Hematopoietic multipotent progenitor cell treated with erythropoietin and hydrocortisone succinate and interleukin-3 and kit ligand, for 4 days (in vitro differentiated cells): Measurements from ENCODE around the gene PIK3CA.
"Not testable (repeated sequence)": the region's sequence is repeated elsewhere in the genome, so short reads cannot be mapped to it uniquely, and the experiment has no call there.

Experiments
- DNase-seq: peaks from one replicate; pipeline ENCODE4 v3.0.0-alpha.2; 2015

Gene PIK3CA

DNA sequence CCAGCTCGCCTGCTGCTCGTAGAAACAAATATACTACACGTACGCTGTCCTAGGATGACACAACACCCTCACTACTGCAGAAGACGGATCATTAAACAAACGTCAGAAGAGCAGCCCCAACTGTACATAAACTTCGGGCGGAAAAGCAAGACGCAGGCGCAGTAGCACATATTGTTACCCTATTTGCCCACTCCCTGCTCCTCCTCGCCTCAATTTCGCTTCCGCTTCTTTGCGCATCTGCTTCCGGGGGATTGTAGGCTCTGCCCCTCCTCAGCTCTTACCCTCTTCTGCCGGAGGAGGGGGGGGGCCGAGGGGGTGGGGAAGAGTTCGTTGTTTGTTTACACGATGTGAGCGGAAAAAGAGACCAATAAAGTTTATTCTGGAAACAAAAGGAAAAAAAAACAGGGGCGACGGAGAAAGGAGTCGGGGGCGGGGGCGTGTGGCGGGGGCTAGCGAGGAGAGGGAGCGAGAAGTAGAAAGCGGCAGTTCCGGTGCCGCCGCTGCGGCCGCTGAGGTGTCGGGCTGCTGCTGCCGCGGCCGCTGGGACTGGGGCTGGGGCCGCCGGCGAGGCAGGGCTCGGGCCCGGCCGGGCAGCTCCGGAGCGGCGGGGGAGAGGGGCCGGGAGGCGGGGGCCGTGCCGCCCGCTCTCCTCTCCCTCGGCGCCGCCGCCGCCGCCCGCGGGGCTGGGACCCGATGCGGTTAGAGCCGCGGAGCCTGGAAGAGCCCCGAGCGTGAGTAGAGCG lies at the start of gene PIK3CA:
PIK3CA (plus strand) TSS at position 485 of the 743 bp plus-strand sequence. CDS start 50,469 bp downstream, outside the sequence.
- DNase-seq: peak; percentile 99

DNA sequence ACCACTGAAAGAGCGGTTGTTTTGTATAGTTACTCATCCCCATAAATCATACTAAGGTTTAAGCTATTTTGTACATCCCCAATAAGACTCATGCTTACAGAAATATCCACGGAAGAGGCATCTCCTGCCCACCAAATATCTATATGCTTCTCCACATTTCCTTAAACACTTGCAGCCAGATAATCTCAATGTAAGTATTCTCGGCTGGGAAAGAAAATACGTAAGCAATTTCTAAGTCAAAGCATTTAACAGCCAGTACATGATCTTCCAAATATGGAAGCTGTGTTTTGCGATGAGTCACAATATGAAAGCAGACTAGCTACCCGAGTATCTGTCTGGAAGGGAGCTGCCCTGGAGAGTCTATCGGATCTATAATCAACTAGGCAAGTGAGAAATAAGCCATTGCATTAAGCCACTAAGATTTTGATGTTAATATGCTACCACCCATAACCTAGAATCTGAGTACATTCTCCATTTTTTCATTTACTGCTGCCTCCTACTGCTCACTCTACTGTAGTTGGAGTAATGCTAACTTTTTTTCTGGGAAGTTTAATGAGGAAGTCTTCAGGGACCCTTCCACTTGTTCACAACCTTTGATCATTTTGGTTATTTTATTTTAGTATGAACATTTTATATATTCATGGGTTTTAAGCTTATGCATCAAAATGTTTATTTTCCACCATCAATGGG lies 49.6 kb upstream of the PIK3CA start:
- no peak for DNase-seq

DNA sequence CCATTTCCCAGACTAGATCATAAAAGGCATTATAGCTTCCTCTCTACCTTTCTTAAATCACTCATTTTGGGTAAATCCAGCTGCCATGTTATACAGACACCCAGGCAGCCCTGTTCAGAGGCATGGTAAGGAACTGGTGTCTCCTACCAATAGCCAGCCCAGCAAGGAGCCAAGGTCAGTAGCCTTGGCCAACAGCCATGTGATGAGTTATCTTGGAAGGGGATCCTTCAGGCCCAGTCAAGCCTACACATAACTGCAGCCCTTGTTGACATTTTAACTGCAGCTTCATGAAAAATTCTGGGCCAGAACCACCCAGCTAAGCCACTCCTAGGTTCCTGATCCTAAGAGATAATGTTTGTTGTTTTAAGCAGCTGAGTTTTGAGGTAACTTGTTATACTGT lies 47.5 kb upstream of the PIK3CA start:
- DNase-seq: peak; percentile 12

DNA sequence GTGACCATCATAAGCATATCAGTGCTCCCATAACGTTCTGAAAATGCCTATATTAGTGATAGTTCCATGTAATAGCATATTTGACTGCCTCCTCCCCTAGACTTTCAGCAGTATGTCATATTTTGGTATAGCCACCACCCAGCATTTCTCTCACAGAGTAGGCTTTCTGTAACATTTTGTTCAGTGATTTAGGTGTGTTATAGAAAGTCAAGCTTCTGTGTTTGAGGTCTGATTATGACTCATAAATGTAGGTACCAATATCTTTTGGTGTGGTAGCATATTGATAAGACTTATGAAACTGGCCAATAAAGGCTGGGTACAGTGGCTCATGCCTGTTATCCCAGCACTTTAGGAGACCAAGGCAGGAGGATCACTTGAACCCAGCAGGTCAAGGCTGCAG lies 42.3 kb upstream of the PIK3CA start:
- no peak for DNase-seq

DNA sequence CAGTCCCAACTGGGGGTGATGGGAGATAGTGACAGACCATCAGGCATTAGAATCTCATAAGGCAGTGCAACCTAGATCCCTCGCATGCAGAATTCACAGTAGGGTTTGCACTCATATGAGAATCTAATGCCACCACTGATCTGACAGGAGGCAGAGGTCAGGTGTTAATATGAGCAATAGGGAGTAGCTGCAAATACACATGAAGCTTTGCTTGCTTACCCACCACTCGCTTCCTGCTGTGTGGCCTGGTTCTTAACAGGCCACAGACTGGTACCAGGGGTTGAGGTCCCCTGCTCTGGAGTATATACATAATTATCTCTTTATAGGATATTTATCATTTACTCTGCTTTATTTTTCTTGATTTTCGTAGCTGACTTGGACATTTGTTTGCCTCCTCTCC lies 40.5 kb upstream of the PIK3CA start:
- DNase-seq: no peak

DNA sequence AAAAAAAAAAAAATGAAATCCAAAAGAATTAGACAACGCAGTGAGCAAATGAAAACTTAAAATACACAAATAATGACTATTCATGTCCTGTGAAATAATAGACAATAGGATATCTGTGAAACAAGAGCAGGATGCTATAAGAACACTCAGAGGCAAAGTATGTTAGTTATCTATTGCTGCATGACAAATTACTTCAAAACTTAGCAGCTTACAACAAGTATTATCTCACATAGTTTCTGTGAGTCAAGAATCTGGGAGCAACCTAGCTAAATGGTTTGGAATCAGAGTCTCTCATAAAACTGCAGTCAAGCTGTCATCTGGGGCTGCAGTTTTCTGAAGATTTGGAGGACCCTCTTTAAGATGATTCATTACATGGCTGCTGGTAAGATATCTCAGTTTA lies 40.1 kb upstream of the PIK3CA start:
- DNase-seq: no peak

DNA sequence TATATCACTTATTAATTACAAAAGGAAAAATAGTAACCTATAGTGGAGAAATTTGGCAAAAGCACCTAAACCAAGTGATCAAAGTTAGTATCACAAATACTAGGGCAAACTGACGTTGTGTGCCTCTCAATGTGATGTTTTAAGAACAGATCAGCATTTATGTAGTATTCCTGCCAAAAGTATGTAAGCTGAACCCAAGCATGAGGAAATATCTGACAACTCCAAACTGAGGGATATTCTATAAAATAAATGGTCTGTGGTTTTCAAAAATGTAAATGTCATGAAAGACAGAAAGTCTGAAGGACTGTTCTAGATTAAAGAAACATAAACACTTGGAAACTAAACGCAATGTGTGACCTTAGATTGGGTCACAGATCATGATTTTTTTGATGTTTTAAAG lies 34.3 kb upstream of the PIK3CA start:
- DNase-seq: no peak

DNA sequence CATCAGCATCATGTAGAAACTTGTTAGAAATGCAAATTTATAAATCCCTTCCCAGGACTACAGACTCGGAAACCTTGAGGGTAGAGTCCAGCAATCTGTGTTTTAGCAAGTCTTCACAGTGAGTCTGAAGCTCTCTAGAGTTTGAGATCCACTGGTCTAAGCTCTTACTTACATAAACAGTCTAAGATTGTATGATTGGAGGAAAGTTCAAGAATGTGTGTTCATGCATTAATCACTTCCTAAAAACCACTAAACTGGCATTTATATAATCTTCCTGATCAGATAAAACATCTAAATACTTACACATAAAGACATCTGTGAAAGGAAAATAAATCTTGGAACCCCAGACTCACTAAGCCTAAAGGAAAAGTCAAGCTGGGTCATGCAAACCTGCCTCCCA lies 32.7 kb upstream of the PIK3CA start:
- DNase-seq: not testable (repeated sequence)

DNA sequence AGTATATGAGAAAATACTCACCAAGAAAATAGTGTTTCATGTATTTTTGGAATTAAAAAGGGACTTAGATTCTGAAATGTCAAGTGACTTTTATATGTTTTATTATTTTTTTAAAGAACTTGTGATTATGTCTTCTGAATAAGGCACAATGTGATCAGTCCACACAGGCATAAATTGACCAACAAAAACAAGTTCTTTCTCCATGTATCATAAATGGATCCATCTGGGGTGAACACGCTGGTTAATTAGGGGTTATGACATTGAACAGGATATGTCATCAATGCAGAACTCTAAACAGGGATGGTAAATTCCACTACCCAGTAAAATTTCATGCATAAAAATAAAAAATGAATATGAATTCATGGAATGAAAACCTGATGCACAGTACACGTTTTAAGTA lies 31.3 kb upstream of the PIK3CA start:
- DNase-seq: no peak

DNA sequence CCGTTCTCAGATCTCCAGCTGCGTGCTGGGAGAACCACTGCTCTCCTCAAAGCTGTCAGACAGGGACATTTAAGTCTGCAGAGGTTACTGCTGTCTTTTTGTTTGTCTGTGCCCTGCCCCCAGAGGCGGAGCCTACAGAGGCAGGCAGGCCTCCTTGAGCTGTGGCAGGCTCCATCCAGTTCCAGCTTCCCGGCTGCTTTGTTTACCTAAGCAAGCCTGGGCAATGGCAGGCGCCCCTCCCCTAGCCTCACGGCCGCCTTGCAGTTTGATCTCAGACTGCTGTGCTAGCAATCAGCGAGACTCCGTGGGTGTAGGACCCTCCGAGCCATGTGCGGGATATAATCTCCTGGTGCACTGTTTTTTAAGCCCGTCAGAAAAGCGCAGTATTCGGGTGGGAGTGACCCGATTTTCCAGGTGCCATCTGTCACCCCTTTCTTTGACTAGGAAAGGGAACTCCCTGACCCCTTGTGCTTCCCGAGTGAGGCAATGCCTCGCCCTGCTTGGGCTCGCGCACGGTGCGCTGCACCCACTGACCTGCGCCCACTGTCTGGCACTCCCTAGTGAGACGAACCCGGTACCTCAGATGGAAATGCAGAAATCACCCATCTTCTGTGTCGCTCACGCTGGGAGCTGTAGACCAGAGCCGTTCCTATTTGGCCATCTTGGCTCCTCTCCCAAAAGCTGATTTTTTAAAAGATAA lies 15.8 kb upstream of the PIK3CA start:
- DNase-seq: not testable (repeated sequence)

DNA sequence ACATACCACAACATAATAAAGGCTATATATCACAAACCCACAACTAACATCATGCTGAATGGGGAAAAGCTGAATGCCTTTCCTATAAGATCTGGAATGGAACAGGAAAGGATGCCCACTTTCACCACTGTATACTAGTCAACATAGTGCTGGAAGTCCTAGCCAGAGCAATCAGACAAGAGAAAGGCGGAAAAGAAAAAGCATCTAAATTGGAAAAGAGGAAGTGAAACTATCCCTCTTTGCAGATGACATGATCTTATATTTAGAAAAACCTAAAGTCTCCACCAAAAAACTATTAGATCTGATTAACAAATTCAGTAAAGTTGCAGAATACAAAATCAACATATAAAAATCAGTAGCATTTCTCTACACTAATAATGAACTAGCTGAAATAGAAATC lies 14.6 kb upstream of the PIK3CA start:
- no peak for DNase-seq

DNA sequence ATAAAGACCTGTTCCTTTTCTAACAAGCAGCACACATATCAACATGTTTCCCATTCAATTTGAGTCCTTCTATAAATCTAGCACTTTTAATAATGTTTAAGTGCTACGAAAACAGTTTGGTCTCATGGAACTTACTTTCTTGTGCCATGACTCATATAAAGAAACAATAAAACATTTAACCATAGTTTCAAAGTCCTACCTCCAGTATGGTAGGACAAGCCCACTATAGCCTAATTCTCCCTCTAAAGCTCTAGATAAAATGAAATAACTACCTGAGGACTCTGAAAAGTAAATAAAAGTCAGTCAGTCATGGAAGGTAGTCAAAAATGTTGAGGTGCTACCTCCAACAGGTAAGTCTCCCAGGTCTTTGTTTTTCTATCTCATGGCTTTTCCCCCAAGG lies 12.0 kb upstream of the PIK3CA start:
- DNase-seq: no peak

DNA sequence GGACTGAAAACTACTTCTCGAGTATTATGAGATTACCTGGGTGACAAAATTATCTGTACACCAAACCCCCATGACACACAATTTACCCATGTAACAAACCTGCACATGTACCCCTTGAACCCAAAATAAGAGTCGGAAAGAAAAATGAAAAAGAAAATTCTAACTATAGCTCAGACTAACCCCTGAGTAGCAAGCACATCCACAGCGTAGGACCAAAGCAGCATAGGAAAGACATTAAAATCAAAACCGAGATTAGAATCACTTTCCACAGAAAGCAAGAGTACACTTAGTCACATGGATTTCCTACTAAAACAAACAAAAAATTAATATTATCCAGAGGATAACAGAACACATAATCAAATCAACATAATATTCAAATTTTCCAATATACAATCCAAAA lies 6.3 kb upstream of the PIK3CA start:
- no peak for DNase-seq

DNA sequence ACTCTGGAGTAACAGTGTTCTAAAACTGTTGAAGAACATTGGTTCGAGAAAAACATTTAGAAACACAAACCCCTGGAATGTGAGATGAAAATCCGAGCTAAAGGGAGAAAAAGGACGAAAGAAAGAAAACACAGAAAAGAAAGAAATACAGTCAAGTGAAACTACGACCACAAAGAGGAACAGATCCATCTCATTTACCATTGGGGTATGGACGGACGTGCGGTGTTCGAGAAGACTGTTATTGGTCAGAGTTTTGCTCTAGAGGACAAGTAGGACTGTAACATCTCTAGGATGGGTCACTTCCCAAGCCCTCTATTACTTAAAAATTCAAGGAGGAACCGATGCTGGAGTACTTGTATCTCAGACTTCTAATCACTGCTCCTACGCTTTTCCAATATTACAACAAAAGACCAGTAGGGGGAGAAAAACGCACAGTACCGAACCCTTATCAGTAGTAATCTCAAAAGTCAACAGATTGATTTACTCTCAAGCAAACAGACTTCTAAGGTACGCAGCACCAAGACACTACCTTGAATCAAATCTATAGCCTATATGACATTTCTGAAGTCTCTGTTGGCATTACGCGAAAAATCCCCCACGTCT lies 1.1 kb upstream of the PIK3CA start:
- DNase-seq: peak; percentile 85

DNA sequence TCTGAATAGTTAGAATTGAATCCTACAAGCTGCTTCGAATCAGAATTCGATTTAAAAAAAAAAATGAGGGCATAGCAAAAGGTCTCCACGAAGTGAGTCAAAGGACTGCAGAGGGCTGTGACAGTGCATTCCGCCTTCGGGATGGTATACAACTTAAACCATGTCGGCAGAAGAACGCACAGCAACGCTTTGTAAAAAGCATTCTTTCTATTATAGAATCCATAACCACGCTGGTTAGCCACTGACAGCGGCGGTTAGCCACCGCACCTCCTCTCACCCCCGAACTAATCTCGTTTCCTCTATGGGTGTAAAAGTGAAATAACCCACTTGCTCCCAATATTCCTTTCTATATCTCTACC lies 664 bp upstream of the PIK3CA start:
- no peak for DNase-seq

DNA sequence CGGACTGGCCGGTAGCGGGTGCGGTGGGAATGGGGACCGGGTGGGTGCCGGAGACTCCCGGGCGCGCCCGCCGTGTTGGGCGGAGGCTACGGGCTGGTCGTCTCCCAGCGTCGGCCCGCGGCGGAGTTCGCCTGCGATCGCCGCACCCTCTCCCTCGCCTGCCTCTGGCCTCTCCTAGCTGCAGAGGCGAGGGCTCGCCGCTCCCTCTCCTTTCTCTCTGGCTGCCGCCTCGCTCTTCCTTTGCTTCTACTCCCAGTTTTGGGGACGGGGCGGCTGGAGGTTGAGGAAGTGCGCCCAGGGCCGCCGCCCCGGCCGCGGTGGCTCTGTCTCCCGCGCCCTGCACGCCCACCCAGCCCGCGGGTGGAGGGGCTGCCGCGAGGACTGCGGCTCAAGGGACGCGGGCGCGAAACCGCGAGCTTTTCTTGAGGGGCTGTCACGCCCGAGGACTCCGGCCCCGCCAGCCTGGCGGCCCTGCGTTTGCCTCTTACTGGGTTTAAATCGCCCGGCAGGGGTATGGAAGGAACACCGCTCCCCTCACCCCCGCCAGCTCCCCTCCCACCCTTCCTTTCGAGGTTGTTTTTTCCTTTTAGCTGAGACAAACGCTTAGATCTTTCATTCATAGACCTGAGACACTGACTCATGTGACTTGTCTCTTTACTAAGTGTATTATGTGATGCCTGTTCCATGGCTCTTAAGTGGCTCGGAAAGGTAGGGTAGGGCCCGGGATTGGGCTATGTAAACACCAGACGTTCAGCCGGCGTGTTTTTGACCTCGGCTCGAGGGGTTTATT lies 654 bp downstream of the PIK3CA start:
- DNase-seq: peak; percentile 73

DNA sequence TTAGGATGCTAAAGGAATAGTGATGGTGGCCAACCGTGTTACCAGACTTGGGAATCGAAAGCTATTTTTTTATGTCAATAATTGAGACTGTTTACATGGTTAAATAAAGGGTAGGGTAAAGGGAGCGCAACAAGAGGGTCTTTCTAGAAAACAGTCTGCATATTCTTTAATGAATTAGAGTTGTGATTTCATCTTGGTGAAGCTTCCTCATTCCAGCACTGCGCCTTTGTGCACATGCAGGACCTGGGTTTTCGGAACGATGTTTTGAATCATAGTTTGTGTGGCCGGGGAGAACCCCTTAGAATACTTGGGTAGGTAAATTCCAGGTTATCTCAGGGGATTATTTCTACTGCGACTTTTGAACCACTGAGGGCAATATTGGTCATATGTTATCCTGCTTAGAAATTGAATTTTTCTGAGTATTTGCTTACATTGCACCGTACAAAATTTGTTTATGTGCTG lies 1.3 kb downstream of the PIK3CA start:
- DNase-seq: peak; percentile 69

DNA sequence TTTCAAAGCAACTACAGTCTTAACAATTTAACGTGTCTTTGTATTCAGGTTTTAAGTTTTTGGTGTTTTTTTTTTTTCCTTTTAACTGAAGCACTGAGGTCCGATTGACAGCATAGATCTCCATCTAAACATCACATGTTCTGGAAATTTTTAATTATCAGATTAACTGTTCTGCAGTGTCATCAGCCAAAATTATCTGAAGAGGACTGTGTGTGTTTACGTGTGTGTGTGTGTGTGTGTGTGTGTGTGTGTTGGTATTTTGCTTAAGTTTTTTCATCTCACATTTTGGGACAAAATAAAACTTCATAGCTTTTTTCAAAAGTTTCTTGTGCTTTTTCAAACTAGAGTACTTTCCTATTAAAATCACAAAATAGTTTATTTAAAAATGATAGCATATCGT lies 1.8 kb downstream of the PIK3CA start:
- DNase-seq: peak; percentile 35

DNA sequence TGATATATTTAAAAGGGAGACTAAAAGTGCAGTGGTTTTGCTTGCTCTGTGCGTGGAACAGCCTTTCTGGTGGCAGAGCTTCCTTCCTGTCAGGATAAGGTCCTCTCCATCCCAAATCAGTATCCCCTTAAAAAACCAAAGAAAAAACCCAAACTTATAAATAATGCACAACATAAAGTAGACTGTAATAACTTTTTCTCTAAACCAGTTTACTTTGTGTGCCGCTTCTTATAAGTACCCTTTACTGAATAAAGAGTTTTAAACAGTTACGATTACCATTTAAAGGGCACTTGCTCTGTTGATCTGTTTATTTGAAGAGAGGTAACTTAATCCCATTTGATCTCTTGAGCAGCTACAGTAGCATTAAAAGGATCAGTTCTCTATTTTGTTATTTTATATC lies 2.5 kb downstream of the PIK3CA start:
- no peak for DNase-seq

DNA sequence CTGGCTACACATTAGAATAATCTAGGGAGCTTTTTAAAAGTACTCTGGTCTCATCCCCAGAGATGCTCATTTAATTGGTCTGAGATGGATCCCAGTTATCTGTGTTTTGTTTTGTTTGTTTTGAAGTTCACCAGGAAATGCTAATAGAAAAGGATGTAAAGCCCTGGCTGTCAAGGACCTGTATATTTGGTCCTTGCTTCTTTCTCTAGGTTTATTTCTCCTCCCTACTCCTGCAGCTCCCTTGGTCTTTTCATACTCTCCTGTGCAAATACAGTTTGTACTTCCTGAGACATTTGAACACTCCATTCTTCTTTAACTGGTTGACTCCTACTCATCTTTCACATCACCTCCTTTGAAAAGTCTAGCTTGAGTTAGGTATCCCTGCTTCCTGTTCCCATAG lies 3.3 kb downstream of the PIK3CA start:
- DNase-seq: no peak

DNA sequence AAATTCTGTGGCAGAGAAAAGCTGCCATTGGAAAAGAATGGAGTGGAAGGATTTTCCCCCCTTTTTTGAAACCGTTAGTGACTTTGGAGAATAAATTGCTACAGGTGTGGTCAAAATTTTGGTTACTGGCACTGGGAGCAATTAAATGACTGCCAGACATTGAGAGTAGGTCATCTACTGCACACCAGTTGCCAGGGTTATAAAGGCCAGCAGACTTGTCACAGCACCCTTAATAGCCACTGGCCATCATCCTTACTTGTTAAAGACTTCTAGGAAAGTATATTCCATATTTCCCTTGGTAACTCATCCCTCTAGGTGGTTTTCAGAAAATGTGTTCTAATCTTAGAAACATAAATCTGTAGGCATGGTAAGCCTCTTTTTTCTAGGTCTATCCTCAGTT lies 8.0 kb downstream of the PIK3CA start:
- DNase-seq: no peak

DNA sequence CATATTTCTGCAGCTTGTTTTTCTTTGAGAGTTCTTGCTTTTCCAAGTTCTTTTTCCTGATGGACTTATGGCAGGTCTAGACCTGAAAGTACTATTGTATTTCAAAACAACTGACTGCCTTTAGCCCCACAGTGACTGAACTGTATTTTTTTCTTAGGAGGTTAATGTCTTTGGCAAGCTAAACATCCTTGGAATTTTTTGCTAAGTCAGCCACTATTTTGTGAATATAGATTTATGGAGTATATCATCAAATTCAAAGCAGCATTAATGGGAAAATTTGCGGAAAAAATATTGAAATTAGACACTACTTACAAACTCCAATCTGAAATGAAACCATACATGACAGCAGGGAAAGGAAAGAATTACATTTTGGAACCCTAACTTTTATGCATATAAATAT lies 8.6 kb downstream of the PIK3CA start:
- no peak for DNase-seq
